ENCODE data around the gene CREB3L2. TPM values are rescaled to one million over a fixed set of nuclear protein-coding genes. Genes with fewer than 3 reads are reported as not detected.

Gene CREB3L2
- total and polyA plus RNA-seq, 2 of the 8 experiments (the other 6 are each of a cell fraction or from before 2014, with no cell fraction given): 14.4 to 48.3 TPM

- POLR2A ChIA-PET (ENCODE audit: partially characterized antibody): no interaction called here
- Histone ChIP-seq H3K4me2 (ENCODE audit: insufficient read depth in 1 of 2, low read depth in 2 of 2, low read length in 2 of 2) (no peak overlapping the region), H2AK5ac (ENCODE audit: low read depth, low read length) (no peak overlapping the region), H3K23ac (ENCODE audit: insufficient read length) (no peak overlapping the region), H3K4me1 (replicated peaks in 1 of 4; ENCODE audit: control insufficient read depth in 3 of 4, insufficient read depth in 4 of 4, low read length in 3 of 4) (no peaks in the 10 kb centered on the region), H4K8ac (ENCODE audit: extremely low read depth, insufficient read depth, low read length) (no peak overlapping the region), H4K5ac (ENCODE audit: insufficient read length, low read depth, low read length) (no peak overlapping the region), H3K4ac (replicated peaks; ENCODE audit: insufficient read length, low read depth, low read length) (no peak overlapping the region), H2BK5ac (ENCODE audit: low read depth, low read length) (no peak overlapping the region), H3K79me2 (ENCODE audit: control insufficient read depth in 1 of 2, insufficient read depth in 2 of 2, low read length in 2 of 2) (peaks cover 9 to 77% of the 10 kb centered on the region in 2 experiments), H3K9ac (replicated peaks in 1 of 4; ENCODE audit: extremely low read depth in 1 of 4, low read depth in 3 of 4, low read length in 3 of 4) (no peak overlapping the region), H4K91ac (replicated peaks; ENCODE audit: insufficient read length, low read length) (no peak overlapping the region), H3K18ac (ENCODE audit: extremely low read depth, low read length) (no peak overlapping the region), H3K27ac (ENCODE audit: low read depth, low read length) (no peak overlapping the region), H2BK12ac (ENCODE audit: low read depth, low read length) (no peak overlapping the region), H2BK15ac (ENCODE audit: low read length) (no peak overlapping the region), H2BK20ac (ENCODE audit: low read length) (no peak overlapping the region), H4K20me1 (replicated peaks in 1 of 2; ENCODE audit: control insufficient read depth in 1 of 2, insufficient read depth in 2 of 2, low read length in 2 of 2) (peaks cover 0 to 3% of the 10 kb centered on the region in 2 experiments), H3K79me1 (ENCODE audit: low read depth, low read length) (peaks cover 2% of the 10 kb centered on the region), H3K56ac (replicated peaks; ENCODE audit: insufficient read length, low read depth, low read length) (no peak overlapping the region), H3K14ac (ENCODE audit: insufficient read length) (no peak overlapping the region), H2BK120ac (replicated peaks; ENCODE audit: low read depth, low read length) (no peak overlapping the region), H3K23me2 (ENCODE audit: low read depth, low read length) (no peaks in the 10 kb centered on the region), H3K27me3 (replicated peaks in 1 of 4; ENCODE audit: control insufficient read depth in 3 of 4, extremely low read depth in 1 of 4, insufficient read depth in 3 of 4, low read length in 3 of 4) (no peaks in the 10 kb centered on the region), H3K36me3 (ENCODE audit: control insufficient read depth in 2 of 4, insufficient read depth in 4 of 4, low read length in 3 of 4) (no peaks in the 10 kb centered on the region), H3K9me3 (ENCODE audit: insufficient read depth in 2 of 2, low read depth in 1 of 2, low read length in 1 of 2) (no peaks in the 10 kb centered on the region), H2AFZ (ENCODE audit: low read length) (no peak overlapping the region), H3K4me3 (ENCODE audit: extremely low read depth in 1 of 4, insufficient read depth in 2 of 4, low read depth in 3 of 4, low read length in 4 of 4) (no peak overlapping the region)
- FAIRE-seq (no peak), DNase-seq (ENCODE audit: low read depth in 1 of 2, low spot score in 2 of 2) (no peak)
- no peak for TF ChIP-seq CHD1 (IDR thresholded peaks at IDR 0.05; ENCODE audit: low read depth, low read length)
- TF ChIP-seq TAF7 (optimal IDR thresholded peaks at IDR 0.05; ENCODE audit: borderline replicate concordance, low read depth, low read length): no peak
- TF ChIP-seq ASH2L (IDR thresholded peaks at IDR 0.05; ENCODE audit: low read length): no peak
- no peak for TF ChIP-seq SAP30 (IDR thresholded peaks at IDR 0.05; ENCODE audit: insufficient read depth, insufficient replicate concordance, low read length)
- TF ChIP-seq TAF1 (IDR thresholded peaks at IDR 0.05; ENCODE audit: low read depth, low read length): no peak
- no peak for TF ChIP-seq MAX (IDR thresholded peaks at IDR 0.05)
- WGBS, 2 experiments (ENCODE audit: extremely low coverage in 1 of 2, insufficient coverage in 1 of 2, insufficient read length in 1 of 2, insufficient replicate concordance in 2 of 2, low coverage in 1 of 2, low lambda C conversion rate in 2 of 2, missing lambda C conversion rate in 1 of 2): 89% methylated on average over 2 of the region's 2 CpGs; no CpG with 5 or more reads in 1 of the 2 experiments
- CTCF ChIA-PET (ENCODE audit: partially characterized antibody): interaction anchor here (0.8 to 1.3 kb wide), 2 partner anchors 28 to 72 kb away, joined by 3 read pairs; no protein-coding TSS in a partner anchor
Observed at GRCh38 chr7:137975768-137976167, 26.1 kb downstream of the CREB3L2 start.
